Measurements from ENCODE around the gene RSPH1. TPM values are rescaled to one million over a fixed set of nuclear protein-coding genes. Genes with fewer than 3 reads are reported as not detected.

RSPH1 gene
- total and polyA plus RNA-seq, 2 experiments from 2014 or later = 0.06 to 0.43 TPM

DNA sequence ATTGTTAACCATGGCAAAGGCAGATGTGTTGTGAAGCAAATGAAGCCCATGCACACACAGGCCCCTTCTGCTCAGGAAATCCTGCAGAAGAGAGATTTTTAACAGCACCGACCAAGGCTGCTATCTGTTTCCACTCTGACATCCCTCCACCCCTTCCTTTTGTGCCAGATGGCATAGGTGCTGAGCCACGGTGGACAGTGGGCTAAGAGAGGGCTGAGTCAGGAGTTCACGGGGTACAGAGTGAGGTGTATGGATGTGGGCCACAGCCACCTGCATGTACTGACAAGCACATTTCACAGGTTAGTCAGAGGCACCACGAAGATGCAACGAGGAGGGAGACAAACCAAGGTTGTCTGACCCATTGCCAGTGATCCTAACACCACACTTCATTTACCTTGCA lies 9.5 kb downstream of the RSPH1 start:
- TF ChIP-seq CTCF (IDR thresholded peaks at IDR 0.05; ENCODE audit: low read depth, low read length) = no peak

DNA sequence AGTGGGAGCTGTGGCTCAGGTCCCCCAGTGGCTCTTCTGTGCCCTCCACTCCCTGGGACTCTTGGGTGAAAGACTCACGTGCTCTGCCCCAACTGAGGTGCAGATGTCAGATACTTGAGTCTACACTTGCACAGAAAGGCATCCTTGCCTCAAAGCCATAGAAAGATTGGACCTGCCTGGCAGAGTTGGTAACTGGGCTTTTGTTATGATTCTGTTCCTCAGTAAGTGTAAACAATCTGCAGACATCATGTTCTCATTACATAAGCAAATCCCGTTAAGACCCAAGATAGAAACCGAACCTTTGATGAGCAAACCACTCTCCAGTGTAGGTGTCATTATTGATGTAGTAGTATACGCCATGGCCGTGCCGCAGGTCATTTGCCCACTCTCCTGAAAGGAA lies 10.0 kb downstream of the RSPH1 start:
- Histone ChIP-seq H3K4me1 (ENCODE audit: low read depth) (no peaks in the 10 kb centered on the region), H3K27me3 (no peaks in the 10 kb centered on the region), H3K36me3 (no peaks in the 10 kb centered on the region), H3K9me3 (ENCODE audit: low read depth) (no peaks in the 10 kb centered on the region), H3K27ac (no peak overlapping the region), H3K4me3 (no peak overlapping the region)
- TF ChIP-seq CTCF (IDR thresholded peaks at IDR 0.05; ENCODE audit: low read depth, low read length) = no peak
- no peak for DNase-seq (ENCODE audit: low read depth in 1 of 2, low spot score in 1 of 2)

More for the DNA sequence above, 9.5 kb downstream of the RSPH1 start:
- DNase-seq (ENCODE audit: low read depth in 1 of 2, low spot score in 1 of 2) = no peak
- H3K4me3 ChIP-seq = no peak overlapping the region
- no peaks in the 10 kb centered on the region for H3K36me3 ChIP-seq
- no peaks in the 10 kb centered on the region for H3K4me1 ChIP-seq (ENCODE audit: low read depth)
- no peaks in the 10 kb centered on the region for H3K27me3 ChIP-seq
- H3K27ac ChIP-seq = no peak overlapping the region
- H3K9me3 ChIP-seq (ENCODE audit: low read depth) = no peaks in the 10 kb centered on the region

DNA sequence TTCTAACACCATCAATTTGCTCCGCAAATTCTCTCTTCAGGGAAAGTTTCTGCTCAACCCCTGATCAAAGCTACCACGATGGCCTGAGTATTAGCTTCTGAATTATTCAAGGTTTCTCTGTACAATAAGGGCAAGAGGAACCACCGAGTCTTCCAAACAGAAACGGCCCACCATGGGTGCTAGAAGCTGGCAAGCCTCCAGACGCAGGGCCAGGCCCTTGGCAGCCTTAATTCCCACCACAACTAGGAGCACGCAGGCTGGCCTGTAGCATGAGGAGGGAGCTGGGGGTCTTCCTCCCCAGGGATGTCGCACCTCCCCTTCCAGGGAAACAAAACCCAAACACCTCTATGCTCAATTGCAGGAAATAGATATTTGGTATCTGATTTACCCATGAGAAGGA lies 11.1 kb downstream of the RSPH1 start:
- Histone ChIP-seq H3K36me3 (no peaks in the 10 kb centered on the region), H3K9me3 (ENCODE audit: low read depth) (no peaks in the 10 kb centered on the region), H3K4me1 (ENCODE audit: low read depth) (no peaks in the 10 kb centered on the region), H3K27ac (no peak overlapping the region), H3K27me3 (no peaks in the 10 kb centered on the region), H3K4me3 (no peak overlapping the region)
- no peak for DNase-seq (ENCODE audit: low read depth in 1 of 2, low spot score in 1 of 2)
- no peak for TF ChIP-seq CTCF (IDR thresholded peaks at IDR 0.05; ENCODE audit: low read depth, low read length)

DNA sequence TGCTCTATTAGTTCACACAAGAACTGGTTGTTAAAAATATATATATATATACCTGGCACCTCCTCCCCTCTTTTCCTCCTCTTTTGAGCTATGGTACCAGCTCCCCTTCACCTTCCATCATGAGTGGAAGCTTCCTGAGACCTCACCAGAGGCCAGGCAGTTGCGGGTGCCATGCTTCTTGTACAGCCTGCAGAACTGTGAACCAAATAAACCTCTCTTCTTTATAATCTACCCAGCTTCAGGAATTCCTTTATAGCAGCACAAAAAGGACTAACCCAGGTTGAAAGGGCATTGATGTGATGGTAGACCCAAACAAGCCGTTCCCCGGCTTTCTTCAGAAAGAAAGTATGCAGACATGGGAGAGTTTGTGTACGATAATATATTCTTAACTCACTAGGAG lies 14.9 kb downstream of the RSPH1 start:
- no peaks in the 10 kb centered on the region for H3K4me1 ChIP-seq (ENCODE audit: low read depth)
- H3K36me3 ChIP-seq = no peaks in the 10 kb centered on the region
- H3K9me3 ChIP-seq (ENCODE audit: low read depth) = no peaks in the 10 kb centered on the region
- H3K27ac ChIP-seq = no peak overlapping the region
- DNase-seq (ENCODE audit: low read depth in 1 of 2, low spot score in 1 of 2) = no peak
- H3K4me3 ChIP-seq = no peak overlapping the region
- TF ChIP-seq CTCF (IDR thresholded peaks at IDR 0.05; ENCODE audit: low read depth, low read length) = no peak
- no peaks in the 10 kb centered on the region for H3K27me3 ChIP-seq

GRCh38 chr21:42480736-42481135 lies 15.3 kb downstream of the RSPH1 start:
- Histone ChIP-seq H3K36me3 (no peaks in the 10 kb centered on the region), H3K27ac (no peak overlapping the region), H3K9me3 (ENCODE audit: low read depth) (no peaks in the 10 kb centered on the region), H3K4me3 (no peak overlapping the region), H3K27me3 (no peaks in the 10 kb centered on the region), H3K4me1 (ENCODE audit: low read depth) (no peaks in the 10 kb centered on the region)
- no peak for TF ChIP-seq CTCF (IDR thresholded peaks at IDR 0.05; ENCODE audit: low read depth, low read length)
- DNase-seq (ENCODE audit: low read depth in 1 of 2, low spot score in 1 of 2) = no peak

DNA sequence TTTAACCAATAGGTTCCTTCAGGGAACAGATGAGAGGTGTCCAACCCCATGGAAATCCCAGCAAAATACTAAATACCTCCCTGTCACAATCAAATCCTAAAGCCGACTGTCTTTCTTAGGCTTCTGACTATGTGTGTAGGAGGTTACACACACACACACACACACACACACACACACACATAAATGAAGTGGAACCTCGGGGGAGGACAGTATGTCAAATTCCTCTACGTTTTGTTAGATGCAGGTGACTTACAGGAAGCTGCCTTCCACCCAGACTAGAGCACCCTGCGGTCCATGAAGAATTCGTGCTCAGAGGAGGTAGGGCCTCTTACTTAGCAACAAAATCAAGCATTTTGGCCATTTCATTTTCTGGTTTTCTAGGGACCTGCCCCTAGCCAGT lies 16.4 kb downstream of the RSPH1 start:
- Histone ChIP-seq H3K9me3 (ENCODE audit: low read depth) (no peaks in the 10 kb centered on the region), H3K36me3 (no peaks in the 10 kb centered on the region), H3K4me3 (no peak overlapping the region), H3K4me1 (ENCODE audit: low read depth) (no peaks in the 10 kb centered on the region), H3K27ac (no peak overlapping the region), H3K27me3 (no peaks in the 10 kb centered on the region)
- DNase-seq (ENCODE audit: low read depth in 1 of 2, low spot score in 1 of 2) = no peak
- TF ChIP-seq CTCF (IDR thresholded peaks at IDR 0.05; ENCODE audit: low read depth, low read length) = no peak
